GM06990 (cell line): ENCODE measurements around the gene CYBRD1.
A peak's percentile ranks its signal among the peaks of the same experiment; 100 is the strongest.
"Not testable (repeated sequence)": the region's sequence is repeated elsewhere in the genome, so short reads cannot be mapped to it uniquely, and the experiment has no call there.

Experiments used
- DNase-seq: peaks from one replicate; pipeline ENCODE4 v3.0.0-alpha.2; 2011; ENCODE audit not compliant: insufficient read length; ENCODE audit errors: extremely low read depth
- H3K27me3 ChIP-seq: replicated peaks from 2 replicates; pipeline ENCODE4 v1.6.0; 2011; ENCODE audit warnings: low read length; ENCODE audit not compliant: control insufficient read depth, insufficient read depth
- H3K36me3 ChIP-seq: 2 replicates; pipeline ENCODE4 v1.5.1; 2011; ENCODE audit warnings: low read length; ENCODE audit not compliant: control insufficient read depth, insufficient read depth
- H3K4me3 ChIP-seq: replicated peaks from 2 replicates; pipeline ENCODE4 v1.5.1; 2011; ENCODE audit warnings: low read depth, mild to moderate bottlenecking, control low read depth, low read length
- CTCF ChIP-seq: IDR thresholded peaks from 2 replicates; pipeline ENCODE4 v1.5.1; 2011; ENCODE audit warnings: low read length, control low read depth, mild to moderate bottlenecking, inconsistent platforms; ENCODE audit not compliant: insufficient read depth, poor library complexity, severe bottlenecking

CYBRD1 gene

GRCh38 chr2:171533331-171533730 is 11.1 kb downstream of the CYBRD1 start:
- Histone ChIP-seq H3K27me3 (no peaks in the 10 kb centered on the region), H3K4me3 (no peak overlapping the region), H3K36me3 (0 out of 2 replicates have a peak, but pooled peaks cover 2% of the 10 kb centered on the region)
- no peak for DNase-seq
- no peak for TF ChIP-seq CTCF

GRCh38 chr2:171535528-171535927 is 13.3 kb downstream of the CYBRD1 start:
- H3K27me3 ChIP-seq, H3K4me3 ChIP-seq, DNase-seq, H3K36me3 ChIP-seq: not testable (repeated sequence)

GRCh38 chr2:171540437-171540836 is 18.2 kb downstream of the CYBRD1 start:
- TF ChIP-seq CTCF: no peak
- peak; percentile 31 for DNase-seq
- Histone ChIP-seq H3K27me3 (no peaks in the 10 kb centered on the region), H3K4me3 (no peak overlapping the region; the same call in 1 of the 2 replicates), H3K36me3 (peaks cover 6% of the 10 kb centered on the region)

- peak; percentile 63 for TF ChIP-seq CTCF
- Histone ChIP-seq H3K4me3 (no peak overlapping the region; the same call in 1 of the 2 replicates), H3K36me3 (peaks cover 6% of the 10 kb centered on the region)
These were observed 19.1 kb downstream of the CYBRD1 start for GRCh38 chr2:171541202-171541887.

GRCh38 chr2:171545086-171545485 is 22.8 kb downstream of the CYBRD1 start:
- H3K4me3 ChIP-seq: no peak overlapping the region
- H3K36me3 ChIP-seq: peaks cover 6% of the 10 kb centered on the region
- H3K27me3 ChIP-seq: no peaks in the 10 kb centered on the region
- no peak for DNase-seq
- no peak for TF ChIP-seq CTCF

More at GRCh38 chr2:171541202-171541887, 19.1 kb downstream of the CYBRD1 start:
- H3K27me3 ChIP-seq: no peaks in the 10 kb centered on the region
- DNase-seq: no peak

- TF ChIP-seq CTCF: no peak
- no peaks in the 10 kb centered on the region for H3K27me3 ChIP-seq
- H3K4me3 ChIP-seq: no peak overlapping the region
- DNase-seq: no peak
- peaks cover 6% of the 10 kb centered on the region for H3K36me3 ChIP-seq
These were observed 25.0 kb downstream of the CYBRD1 start for GRCh38 chr2:171547256-171547655.
